H9 (cell line): ENCODE measurements around the gene CCDC40. TPM values are rescaled to one million over a fixed set of nuclear protein-coding genes. Genes with fewer than 3 reads are reported as not detected.
A peak's percentile ranks its signal among the peaks of the same experiment; 100 is the strongest.

ENCODE experiments used
- DNase-seq: peaks from one replicate; pipeline ENCODE4 v3.0.0-alpha.2; 2017
- H2AFZ ChIP-seq: one replicate; pipeline ENCODE4 v1.6.1; 2013; ENCODE audit warnings: mild to moderate bottlenecking, low read length, control low read depth, moderate library complexity
- H2AK5ac ChIP-seq: 2 replicates; pipeline ENCODE4 v1.6.1; 2013; ENCODE audit warnings: low read length, control low read depth, mixed read lengths; ENCODE audit not compliant: insufficient read length
- H2BK120ac ChIP-seq: one replicate; pipeline ENCODE4 v1.6.1; 2013; ENCODE audit warnings: low read depth, mild to moderate bottlenecking, low read length, control low read depth, inconsistent platforms; ENCODE audit not compliant: poor library complexity, severe bottlenecking
- H2BK12ac ChIP-seq: 2 replicates; pipeline ENCODE4 v1.6.1; 2013; ENCODE audit warnings: low read length, control low read depth, mixed read lengths, low read depth; ENCODE audit not compliant: insufficient read length
- H2BK15ac ChIP-seq: 2 replicates; pipeline ENCODE4 v1.6.1; 2013; ENCODE audit warnings: low read depth, low read length, control low read depth
- H2BK20ac ChIP-seq: one replicate; pipeline ENCODE4 v1.6.1; 2013; ENCODE audit warnings: low read depth, mild to moderate bottlenecking, low read length, control low read depth, inconsistent platforms; ENCODE audit not compliant: poor library complexity, severe bottlenecking
- H2BK5ac ChIP-seq: 2 replicates; pipeline ENCODE4 v1.6.1; 2013; ENCODE audit warnings: low read length, control low read depth, mixed read lengths; ENCODE audit not compliant: insufficient read length
- H3K14ac ChIP-seq: 2 replicates; pipeline ENCODE4 v1.6.1; 2013; ENCODE audit warnings: low read length, control low read depth; ENCODE audit not compliant: insufficient read depth
- H3K18ac ChIP-seq: 2 replicates; pipeline ENCODE4 v1.6.1; 2013; ENCODE audit warnings: low read depth, mild to moderate bottlenecking, mixed read lengths, low read length, control low read depth; ENCODE audit not compliant: insufficient read length
- H3K23ac ChIP-seq: 2 replicates; pipeline ENCODE4 v1.6.1; 2013; ENCODE audit warnings: low read length, control low read depth, mixed read lengths, low read depth; ENCODE audit not compliant: insufficient read length
- H3K23me2 ChIP-seq: 2 replicates; pipeline ENCODE4 v1.6.1; 2013; ENCODE audit warnings: low read depth, mild to moderate bottlenecking, mixed read lengths, low read length, control low read depth; ENCODE audit not compliant: insufficient read length, poor library complexity, severe bottlenecking
- H3K27ac ChIP-seq: 2 replicates; pipeline ENCODE4 v1.5.1; 2013; ENCODE audit warnings: low read length, control low read depth, mixed read lengths, low read depth; ENCODE audit not compliant: insufficient read length
- H3K27me3 ChIP-seq: 2 replicates; pipeline ENCODE4 v1.6.1; 2013; ENCODE audit warnings: low read length, control low read depth, inconsistent platforms; ENCODE audit not compliant: insufficient read depth
- H3K4ac ChIP-seq: 2 replicates; pipeline ENCODE4 v1.6.1; 2013; ENCODE audit warnings: low read depth, mild to moderate bottlenecking, control low read depth, inconsistent platforms, low read length, moderate library complexity
- H3K4me1 ChIP-seq: 2 replicates; pipeline ENCODE4 v1.6.1; 2013; ENCODE audit warnings: low read length, control low read depth, inconsistent platforms; ENCODE audit not compliant: insufficient read depth
- H3K4me2 ChIP-seq: 2 replicates; pipeline ENCODE4 v1.6.1; 2013; ENCODE audit warnings: low read length, control low read depth, mixed read lengths; ENCODE audit not compliant: insufficient read length, insufficient read depth
- H3K56ac ChIP-seq: 2 replicates; pipeline ENCODE4 v1.6.1; 2013; ENCODE audit warnings: low read depth, mild to moderate bottlenecking, mixed read lengths, low read length, control low read depth; ENCODE audit not compliant: insufficient read length
- H3K79me1 ChIP-seq: 2 replicates; pipeline ENCODE4 v1.6.1; 2013; ENCODE audit warnings: low read depth, mild to moderate bottlenecking, moderate library complexity, low read length, control low read depth, inconsistent platforms; ENCODE audit not compliant: insufficient read depth, poor library complexity, severe bottlenecking
- H3K79me2 ChIP-seq: 2 replicates; pipeline ENCODE4 v1.6.1; 2013; ENCODE audit warnings: low read length, control low read depth, inconsistent platforms; ENCODE audit not compliant: insufficient read depth
- H3K9ac ChIP-seq: 2 replicates; pipeline ENCODE4 v1.6.1; 2013; ENCODE audit warnings: low read length, control low read depth, mixed read lengths; ENCODE audit not compliant: insufficient read length; ENCODE audit errors: extremely low read depth
- H3K9me3 ChIP-seq: one replicate; pipeline ENCODE4 v1.6.1; 2013; ENCODE audit warnings: low read depth, low read length, inconsistent platforms; ENCODE audit not compliant: control insufficient read depth
- H3T11ph ChIP-seq: one replicate; pipeline ENCODE4 v1.6.1; 2013; ENCODE audit warnings: mild to moderate bottlenecking, low read length, control low read depth, inconsistent platforms
- H4K20me1 ChIP-seq: one replicate; pipeline ENCODE4 v1.6.1; 2013; ENCODE audit not compliant: control insufficient read depth, insufficient read length, insufficient read depth
- H4K5ac ChIP-seq: 2 replicates; pipeline ENCODE4 v1.6.1; 2013; ENCODE audit warnings: low read depth, mild to moderate bottlenecking, mixed read lengths, low read length, control low read depth; ENCODE audit not compliant: insufficient read length
- H4K8ac ChIP-seq: replicated peaks from 2 replicates; pipeline ENCODE4 v1.6.1; 2013; ENCODE audit warnings: low read length, control low read depth, mixed read lengths, low read depth; ENCODE audit not compliant: insufficient read length
- H4K91ac ChIP-seq: 2 replicates; pipeline ENCODE4 v1.6.1; 2013; ENCODE audit warnings: low read depth, mild to moderate bottlenecking, moderate library complexity, mixed read lengths, low read length, control low read depth; ENCODE audit not compliant: insufficient read length
- H3K27ac Mint-ChIP-seq, 3 experiments: 2 replicates in 2 of 3; 3 replicates in 1 of 3; pipeline ENCODE4 v1.8.0; 2020 to 2021; ENCODE audit warnings: mixed read lengths in 3 of 3, mild to moderate bottlenecking in 1 of 3, moderate library complexity in 1 of 3
- H3K27me3 Mint-ChIP-seq: 2 replicates; pipeline ENCODE4 v1.8.0; 2021; ENCODE audit warnings: low read depth, mild to moderate bottlenecking, moderate library complexity, mixed read lengths
- H3K36me3 Mint-ChIP-seq, 3 experiments: 2 replicates in 2 of 3; 3 replicates in 1 of 3; pipeline ENCODE4 v1.8.0; 2020 to 2021; ENCODE audit warnings: low read depth in 3 of 3, mixed read lengths in 3 of 3; ENCODE audit not compliant: insufficient read depth in 1 of 3
- H3K4me1 Mint-ChIP-seq, 2 experiments: 2 replicates each; pipeline ENCODE4 v1.8.0; 2020; ENCODE audit warnings: mixed read lengths in 2 of 2
- H3K4me3 Mint-ChIP-seq, 2 experiments: 2 replicates in 1 of 2; 3 replicates in 1 of 2; pipeline ENCODE4 v1.8.0; 2020 to 2021; ENCODE audit warnings: mild to moderate bottlenecking in 2 of 2, mixed read lengths in 2 of 2, moderate library complexity in 1 of 2
- H3K9me3 Mint-ChIP-seq, 2 experiments: 2 replicates in 1 of 2; 3 replicates in 1 of 2; pipeline ENCODE4 v1.8.0; 2020; ENCODE audit warnings: mild to moderate bottlenecking in 2 of 2, mixed read lengths in 2 of 2, moderate library complexity in 1 of 2
- WGBS: extraction: QIAGEN DNeasy Blood & Tissue Kit; methylation state at CpG from one replicate; pipeline ENCODE4 v1.1.7; 2013; ENCODE audit warnings: missing lambda C conversion rate, low lambda C conversion rate, mixed read lengths; ENCODE audit not compliant: insufficient read length; ENCODE audit errors: extremely low coverage; 5-methylcytosine and 5-hydroxymethylcytosine counted together
- total RNA-seq: library from RNA; stranded (reverse); gene quantifications from 2 replicates; pipeline ENCODE4 v1.2.1, GENCODE V29; 2021
- TF ChIP-seq, protein P1 (sequence below): fragments of 200-600 bp; sonication (generic); conservative IDR thresholded peaks from 3 replicates; pipeline ENCODE4 v1.8.0; 2021; ENCODE audit warnings: antibody characterized with exemption, mild to moderate bottlenecking

The CCDC40 gene
- total RNA-seq, 1 experiment from 2014 or later, result 8.9 TPM

DNA sequence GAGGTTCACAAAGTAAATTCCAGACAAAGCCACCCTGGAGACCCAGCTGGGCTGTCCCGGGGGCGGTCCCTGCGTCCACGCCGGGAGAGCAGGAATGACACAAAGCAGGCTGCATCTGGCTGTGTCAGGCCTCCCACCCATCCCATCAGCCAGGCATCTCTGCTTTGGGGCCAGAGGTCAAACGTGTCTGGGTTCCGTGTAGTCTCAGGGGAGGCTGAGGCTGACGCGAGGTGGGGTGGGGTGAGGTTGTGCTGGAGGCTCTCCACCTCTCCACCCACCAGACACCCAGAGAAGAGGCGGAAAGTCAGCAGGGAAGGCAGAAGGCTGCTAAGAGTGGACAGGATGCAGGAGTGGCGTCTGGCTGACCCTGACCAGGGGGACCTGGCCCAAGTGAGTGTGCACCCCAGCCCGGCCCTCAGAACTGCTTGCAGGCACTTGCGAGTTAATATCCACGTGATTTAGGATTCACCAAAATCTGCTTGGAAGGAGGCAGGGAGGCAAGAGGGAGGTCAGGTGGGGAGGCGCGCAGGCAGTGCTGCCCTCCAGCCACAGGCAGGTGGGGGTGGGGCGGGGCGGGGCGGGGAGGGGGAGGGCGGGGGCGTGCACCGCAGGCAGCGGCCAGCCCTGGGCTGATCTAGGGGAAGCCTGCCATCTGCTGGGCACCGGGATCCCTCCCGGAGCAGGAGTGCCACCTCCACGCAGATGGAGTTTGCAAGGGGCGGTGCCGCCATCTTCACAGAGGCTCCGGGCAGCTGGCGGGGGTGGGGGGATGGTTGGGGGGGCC, 45.1 kb upstream of the CCDC40 start:
- peaks cover 47 to 60% of the 10 kb centered on the region in 2 experiments for H3K4me1 Mint-ChIP-seq
- no peak overlapping the region for H4K8ac ChIP-seq
- H3K36me3 Mint-ChIP-seq, result 0 out of 7 replicates have a peak, but pooled peaks cover 0 to 7% (median 0%) of the 10 kb centered on the region in 3 experiments
- H3K79me2 ChIP-seq, result peaks cover 2% of the 10 kb centered on the region; the same call in 1 of the 2 replicates
- peak overlapping the region; percentile 85 for H3K14ac ChIP-seq
- no peaks in the 10 kb centered on the region; a peak in 1 of 5 replicates for H3K9me3 Mint-ChIP-seq
- no peak overlapping the region for H3K4ac ChIP-seq
- no peaks in the 10 kb centered on the region for H3K23me2 ChIP-seq
- H3K79me1 ChIP-seq, result peaks cover 9% of the 10 kb centered on the region
- peak overlapping the region in 2 of 3 experiments; percentile 21 to 91; a peak in 1 of 7 replicates for H3K27ac Mint-ChIP-seq
- H4K5ac ChIP-seq, result no peak overlapping the region
- H3K4me2 ChIP-seq, result peak overlapping the region; percentile 27
- WGBS, result no CpG with 5 or more reads among the region's 30 CpGs
- no peak overlapping the region for H2BK20ac ChIP-seq
- no peak overlapping the region for H3K9ac ChIP-seq
- H4K91ac ChIP-seq, result no peak overlapping the region
- H2BK120ac ChIP-seq, result no peak overlapping the region
- H3T11ph ChIP-seq, result no peak overlapping the region
- peaks cover 1% of the 10 kb centered on the region; the same call in 1 of the 2 replicates for H3K27me3 Mint-ChIP-seq
- H2BK5ac ChIP-seq, result no peak overlapping the region
- no peaks in the 10 kb centered on the region for H3K9me3 ChIP-seq
- H3K27ac ChIP-seq, result no peak overlapping the region
- H3K4me1 ChIP-seq, result peaks cover 3% of the 10 kb centered on the region; the same call in 1 of the 2 replicates
- peak overlapping the region; percentile 45 to 49; a peak in 3 of 5 replicates for H3K4me3 Mint-ChIP-seq
- H3K27me3 ChIP-seq, result no peaks in the 10 kb centered on the region
- H3K56ac ChIP-seq, result no peak overlapping the region
- H3K23ac ChIP-seq, result no peak overlapping the region
- no peak overlapping the region for H2BK12ac ChIP-seq
- H4K20me1 ChIP-seq, result no peaks in the 10 kb centered on the region
- peak; percentile 94 for DNase-seq
- TF ChIP-seq, protein P1, sequence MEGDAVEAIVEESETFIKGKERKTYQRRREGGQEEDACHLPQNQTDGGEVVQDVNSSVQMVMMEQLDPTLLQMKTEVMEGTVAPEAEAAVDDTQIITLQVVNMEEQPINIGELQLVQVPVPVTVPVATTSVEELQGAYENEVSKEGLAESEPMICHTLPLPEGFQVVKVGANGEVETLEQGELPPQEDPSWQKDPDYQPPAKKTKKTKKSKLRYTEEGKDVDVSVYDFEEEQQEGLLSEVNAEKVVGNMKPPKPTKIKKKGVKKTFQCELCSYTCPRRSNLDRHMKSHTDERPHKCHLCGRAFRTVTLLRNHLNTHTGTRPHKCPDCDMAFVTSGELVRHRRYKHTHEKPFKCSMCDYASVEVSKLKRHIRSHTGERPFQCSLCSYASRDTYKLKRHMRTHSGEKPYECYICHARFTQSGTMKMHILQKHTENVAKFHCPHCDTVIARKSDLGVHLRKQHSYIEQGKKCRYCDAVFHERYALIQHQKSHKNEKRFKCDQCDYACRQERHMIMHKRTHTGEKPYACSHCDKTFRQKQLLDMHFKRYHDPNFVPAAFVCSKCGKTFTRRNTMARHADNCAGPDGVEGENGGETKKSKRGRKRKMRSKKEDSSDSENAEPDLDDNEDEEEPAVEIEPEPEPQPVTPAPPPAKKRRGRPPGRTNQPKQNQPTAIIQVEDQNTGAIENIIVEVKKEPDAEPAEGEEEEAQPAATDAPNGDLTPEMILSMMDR, result peak; percentile 78
- no peak overlapping the region for H2AK5ac ChIP-seq
- no peak overlapping the region for H2BK15ac ChIP-seq
- no peak overlapping the region for H2AFZ ChIP-seq
- peak overlapping the region; percentile 30 for H3K18ac ChIP-seq
